Measurements from ENCODE around the gene ZNF276. TPM values are rescaled to one million over a fixed set of nuclear protein-coding genes. Genes with fewer than 3 reads are reported as not detected.
A peak's percentile ranks its signal among the peaks of the same experiment; 100 is the strongest.
"Not testable (repeated sequence)": the region's sequence is repeated elsewhere in the genome, so short reads cannot be mapped to it uniquely, and the experiment has no call there.

Gene ZNF276
- total and polyA plus RNA-seq, 12 donors: 9.3 to 84.5 (median 22.4) TPM

DNA sequence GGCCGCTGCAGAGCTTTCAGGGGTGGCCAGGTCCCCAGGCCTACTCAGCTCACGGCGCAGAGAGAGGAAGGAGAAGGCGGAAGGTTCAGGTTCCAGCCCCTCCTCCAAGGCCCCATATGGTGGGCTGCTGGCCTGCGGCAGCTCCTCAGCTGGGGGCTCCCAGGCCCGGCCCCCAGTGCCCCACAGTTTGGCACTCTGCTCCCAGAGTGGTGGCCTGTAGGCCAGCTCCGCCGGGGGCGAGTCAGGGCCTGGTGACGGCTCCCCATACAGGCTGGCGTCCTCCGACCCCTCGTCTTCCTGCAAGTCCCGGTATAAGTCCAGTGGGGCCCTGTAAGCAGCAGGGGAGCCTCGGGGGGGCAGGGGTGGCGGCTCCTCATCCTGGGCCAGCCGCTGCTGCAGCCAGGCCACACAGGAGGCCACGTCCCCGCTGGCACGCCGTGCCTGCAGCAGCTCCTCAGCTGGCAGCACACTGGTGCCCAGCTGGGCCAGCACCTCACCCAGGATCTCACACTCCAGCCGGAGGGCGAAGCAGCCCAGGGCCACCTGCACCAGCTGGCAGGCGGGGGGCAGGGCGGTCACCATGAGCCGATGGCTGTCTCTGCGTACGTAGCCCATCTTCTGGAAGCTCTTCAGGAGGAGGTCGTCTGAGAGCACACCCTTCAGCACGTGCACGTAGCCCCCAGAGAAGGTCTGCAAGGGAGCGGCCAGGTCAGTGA, 23.6 kb upstream of the ZNF276 start:
- H3K27ac ChIP-seq: no peak overlapping the region
- H3K27me3 ChIP-seq: no peaks in the 10 kb centered on the region
- DNase-seq: peak in 2 of 7 donors; percentile 49 to 59
- no peak for TF ChIP-seq POLR2A (IDR thresholded peaks at IDR 0.05)
- TF ChIP-seq, protein P1, sequence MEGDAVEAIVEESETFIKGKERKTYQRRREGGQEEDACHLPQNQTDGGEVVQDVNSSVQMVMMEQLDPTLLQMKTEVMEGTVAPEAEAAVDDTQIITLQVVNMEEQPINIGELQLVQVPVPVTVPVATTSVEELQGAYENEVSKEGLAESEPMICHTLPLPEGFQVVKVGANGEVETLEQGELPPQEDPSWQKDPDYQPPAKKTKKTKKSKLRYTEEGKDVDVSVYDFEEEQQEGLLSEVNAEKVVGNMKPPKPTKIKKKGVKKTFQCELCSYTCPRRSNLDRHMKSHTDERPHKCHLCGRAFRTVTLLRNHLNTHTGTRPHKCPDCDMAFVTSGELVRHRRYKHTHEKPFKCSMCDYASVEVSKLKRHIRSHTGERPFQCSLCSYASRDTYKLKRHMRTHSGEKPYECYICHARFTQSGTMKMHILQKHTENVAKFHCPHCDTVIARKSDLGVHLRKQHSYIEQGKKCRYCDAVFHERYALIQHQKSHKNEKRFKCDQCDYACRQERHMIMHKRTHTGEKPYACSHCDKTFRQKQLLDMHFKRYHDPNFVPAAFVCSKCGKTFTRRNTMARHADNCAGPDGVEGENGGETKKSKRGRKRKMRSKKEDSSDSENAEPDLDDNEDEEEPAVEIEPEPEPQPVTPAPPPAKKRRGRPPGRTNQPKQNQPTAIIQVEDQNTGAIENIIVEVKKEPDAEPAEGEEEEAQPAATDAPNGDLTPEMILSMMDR (IDR thresholded peaks at IDR 0.05): no peak
- H3K9me3 ChIP-seq (replicated peaks in 1 of 3): no peaks in the 10 kb centered on the region
- intact Hi-C loops (cut with DNase I): no loop called here
- peaks cover 10 to 17% of the 10 kb centered on the region in 2 donors for H3K4me1 ChIP-seq (replicated peaks in 1 of 2)
- WGBS, 4 donors: 85 to 91% (median 88%) methylated on average over 12 to 32 of the region's 32 CpGs
- peaks cover 0 to 41% of the 10 kb centered on the region in 2 donors for H3K36me3 ChIP-seq (replicated peaks in 1 of 2)
- no peak overlapping the region for H3K4me3 ChIP-seq

DNA sequence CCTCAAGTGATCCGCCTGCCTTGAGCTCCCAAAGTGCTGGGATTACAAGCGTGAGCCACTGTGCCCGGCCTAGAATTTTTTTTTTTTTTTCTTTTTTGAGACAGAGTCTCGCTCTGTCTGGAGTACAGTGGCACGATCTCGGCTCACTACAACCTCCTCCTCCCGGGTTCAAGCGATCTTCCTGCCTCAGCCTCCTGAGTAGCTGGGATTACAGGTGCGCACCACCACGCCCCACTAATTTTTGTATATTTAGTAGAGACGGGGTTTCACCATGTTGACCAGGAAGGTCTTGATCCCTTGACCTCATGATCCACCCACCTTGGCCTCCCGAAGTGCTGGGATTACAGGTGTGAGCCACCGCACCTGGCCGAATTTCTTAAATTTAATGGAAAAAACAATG, 22.6 kb upstream of the ZNF276 start:
- H3K4me3 ChIP-seq; intact Hi-C loops (cut with DNase I); H3K27me3 ChIP-seq; H3K9me3 ChIP-seq (replicated peaks in 1 of 3); H3K27ac ChIP-seq: not testable (repeated sequence)
- H3K36me3 ChIP-seq (replicated peaks in 1 of 2): peaks cover 0 to 32% of the 10 kb centered on the region in 2 donors
- WGBS, 4 donors: 93 to 98% (median 97%) methylated on average over 14 of the region's 14 CpGs
- peaks cover 10 to 17% of the 10 kb centered on the region in 2 donors for H3K4me1 ChIP-seq (replicated peaks in 1 of 2)
- peak in 1 of 7 donors; percentile 54 for DNase-seq

DNA sequence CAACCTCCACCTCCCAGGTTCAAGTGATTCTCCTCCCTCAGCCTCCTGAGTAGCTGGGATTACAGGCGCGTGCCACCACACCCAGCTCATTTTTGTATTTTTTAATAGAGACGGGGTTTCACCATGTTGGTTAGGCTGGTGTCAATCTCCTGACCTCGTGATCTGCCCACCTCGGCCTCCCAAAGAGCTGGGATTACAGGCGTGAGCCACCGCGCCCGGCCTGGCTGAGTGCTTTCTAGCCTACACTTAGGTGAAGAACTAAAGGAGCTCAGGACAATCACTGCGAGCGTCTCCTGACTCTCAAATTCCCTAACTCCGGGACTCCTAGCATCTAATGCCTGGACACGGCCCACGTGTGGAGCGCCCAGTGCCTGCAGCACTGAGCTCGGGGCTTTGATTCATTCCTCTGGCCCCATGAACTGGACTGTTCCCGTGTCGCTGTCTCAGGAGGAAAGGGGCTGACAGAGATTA, 21.7 kb upstream of the ZNF276 start:
- peak overlapping the region in 2 of 5 donors; percentile 88 for H3K27ac ChIP-seq
- WGBS, 4 donors: 55 to 79% (median 58%) methylated on average over 11 to 18 of the region's 18 CpGs
- H3K4me3 ChIP-seq; DNase-seq; H3K27me3 ChIP-seq; H3K9me3 ChIP-seq (replicated peaks in 1 of 3): not testable (repeated sequence)
- peaks cover 10 to 17% of the 10 kb centered on the region in 2 donors for H3K4me1 ChIP-seq (replicated peaks in 1 of 2)
- H3K36me3 ChIP-seq (replicated peaks in 1 of 2): peaks cover 0 to 23% of the 10 kb centered on the region in 2 donors
- intact Hi-C loops (cut with DNase I): loop anchor here in 1 of 2 donors (10.0 kb wide), 1 partner anchor 165 kb away; no protein-coding TSS in a partner anchor

DNA sequence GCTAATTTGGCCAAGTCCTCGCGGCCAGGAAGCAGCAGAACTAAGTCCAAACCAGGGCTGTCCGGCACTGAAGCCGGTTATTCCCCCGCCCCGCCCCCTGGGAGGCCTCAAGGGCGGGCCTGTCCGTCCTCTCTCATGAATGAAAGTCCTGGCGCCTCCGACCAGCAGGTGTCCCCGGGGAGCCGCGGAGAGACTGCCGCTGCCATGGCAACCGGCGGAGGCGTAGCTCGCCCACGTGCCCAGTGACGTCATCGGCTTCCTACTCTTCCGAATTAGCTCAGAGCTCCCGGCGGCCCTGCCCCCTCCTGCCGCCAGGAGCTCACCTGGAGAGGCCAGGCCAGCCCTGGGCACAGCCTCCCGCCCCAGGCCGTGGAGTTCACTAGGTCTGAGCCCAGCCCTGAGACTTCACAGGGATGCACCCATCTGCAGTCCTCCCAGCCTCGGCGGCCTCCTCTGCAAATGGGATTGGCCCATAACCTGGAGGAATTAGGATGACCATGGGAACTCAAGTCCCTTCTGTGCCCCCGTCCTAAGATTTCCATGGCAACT, 21.2 kb upstream of the ZNF276 start:
- 0 to 1% (median 0%) methylated on average over 2 to 30 of the region's 30 CpGs for WGBS, 4 donors
- Histone ChIP-seq H3K4me1 (replicated peaks in 1 of 2) (peaks cover 10 to 17% of the 10 kb centered on the region in 2 donors), H3K4me3 (peak overlapping the region in 2 of 4 donors; percentile 50 to 73), H3K36me3 (replicated peaks in 1 of 2) (peaks cover 0 to 20% of the 10 kb centered on the region in 2 donors), H3K27ac (peak overlapping the region; percentile 33 to 88 (median 74)), H3K27me3 (no peaks in the 10 kb centered on the region), H3K9me3 (replicated peaks in 1 of 3) (no peaks in the 10 kb centered on the region)
- DNase-seq: peak; percentile 99 to 100 (median 100)
- intact Hi-C loops (cut with DNase I): loop anchor here in 1 of 2 donors (10.0 kb wide), 1 partner anchor 165 kb away; no protein-coding TSS in a partner anchor
- TF ChIP-seq POLR2A (IDR thresholded peaks at IDR 0.05): no peak
- TF ChIP-seq, protein P1 (IDR thresholded peaks at IDR 0.05): peak; percentile 56 to 91 (median 86)

Measured in adrenal gland (tissue), 12 donors.